ENCODE data around the gene LGI4.

The LGI4 gene

GRCh38 chr19:35128398-35129057 lies 6.3 kb downstream of the LGI4 start:
- TF ChIP-seq CTCF (IDR thresholded peaks at IDR 0.05; ENCODE audit: insufficient read depth, low read length, poor library complexity, severe bottlenecking) (no peak), EZH2phosphoT487 (conservative IDR thresholded peaks at IDR 0.05; ENCODE audit: low read length) (no peak)
- no peaks in the 10 kb centered on the region for H3K27me3 ChIP-seq (ENCODE audit: low read length)
- no peaks in the 10 kb centered on the region for H3K9me3 ChIP-seq (ENCODE audit: insufficient read depth, low read length)
- no peaks in the 10 kb centered on the region for H3F3A ChIP-seq (ENCODE audit: insufficient read depth)
- no peak overlapping the region for H3K4me2 ChIP-seq (ENCODE audit: low read depth, low read length, poor library complexity, severe bottlenecking)
- no peak overlapping the region for H3K27ac ChIP-seq (ENCODE audit: low read depth, low read length)
- H3K9me2 ChIP-seq (replicated peaks; ENCODE audit: insufficient read depth, low read length): no peaks in the 10 kb centered on the region
- no peak overlapping the region for H3K4me3 ChIP-seq (ENCODE audit: insufficient read depth, low read length, poor library complexity, severe bottlenecking)
- H3K36me3 ChIP-seq (ENCODE audit: low read length): no peaks in the 10 kb centered on the region
- no peak overlapping the region for H3K9ac ChIP-seq (ENCODE audit: low read length)
- no peak overlapping the region for H2AFZ ChIP-seq (ENCODE audit: low read depth, low read length, severe bottlenecking)
- no peaks in the 10 kb centered on the region for H3K79me2 ChIP-seq (ENCODE audit: insufficient read depth, low read length)
- H4K20me1 ChIP-seq (ENCODE audit: low read depth, low read length): no peaks in the 10 kb centered on the region

GRCh38 chr19:35127871-35128270 lies 7.0 kb downstream of the LGI4 start:
- H3K9me3 ChIP-seq (ENCODE audit: insufficient read depth, low read length): no peaks in the 10 kb centered on the region
- H3K4me2 ChIP-seq (ENCODE audit: low read depth, low read length, poor library complexity, severe bottlenecking): no peak overlapping the region
- H3K9ac ChIP-seq (ENCODE audit: low read length): no peak overlapping the region
- no peak overlapping the region for H3K4me3 ChIP-seq (ENCODE audit: insufficient read depth, low read length, poor library complexity, severe bottlenecking)
- no peak overlapping the region for H2AFZ ChIP-seq (ENCODE audit: low read depth, low read length, severe bottlenecking)
- H3K36me3 ChIP-seq (ENCODE audit: low read length): no peaks in the 10 kb centered on the region
- no peaks in the 10 kb centered on the region for H3K27me3 ChIP-seq (ENCODE audit: low read length)
- no peaks in the 10 kb centered on the region for H3F3A ChIP-seq (ENCODE audit: insufficient read depth)
- no peaks in the 10 kb centered on the region for H3K9me2 ChIP-seq (replicated peaks; ENCODE audit: insufficient read depth, low read length)
- TF ChIP-seq CTCF (IDR thresholded peaks at IDR 0.05; ENCODE audit: insufficient read depth, low read length, poor library complexity, severe bottlenecking) (no peak), EZH2phosphoT487 (conservative IDR thresholded peaks at IDR 0.05; ENCODE audit: low read length) (no peak)
- no peak overlapping the region for H3K27ac ChIP-seq (ENCODE audit: low read depth, low read length)
- H4K20me1 ChIP-seq (ENCODE audit: low read depth, low read length): no peaks in the 10 kb centered on the region
- no peaks in the 10 kb centered on the region for H3K79me2 ChIP-seq (ENCODE audit: insufficient read depth, low read length)

- no peak overlapping the region for H3K27ac ChIP-seq (ENCODE audit: low read depth, low read length)
- no peak overlapping the region for H3K4me2 ChIP-seq (ENCODE audit: low read depth, low read length, poor library complexity, severe bottlenecking)
- no peaks in the 10 kb centered on the region for H3K27me3 ChIP-seq (ENCODE audit: low read length)
- H3K9me2 ChIP-seq (replicated peaks; ENCODE audit: insufficient read depth, low read length): no peaks in the 10 kb centered on the region
- TF ChIP-seq CTCF (IDR thresholded peaks at IDR 0.05; ENCODE audit: insufficient read depth, low read length, poor library complexity, severe bottlenecking) (no peak), EZH2phosphoT487 (conservative IDR thresholded peaks at IDR 0.05; ENCODE audit: low read length) (no peak)
- no peak overlapping the region for H2AFZ ChIP-seq (ENCODE audit: low read depth, low read length, severe bottlenecking)
- H4K20me1 ChIP-seq (ENCODE audit: low read depth, low read length): no peaks in the 10 kb centered on the region
- H3F3A ChIP-seq (ENCODE audit: insufficient read depth): no peaks in the 10 kb centered on the region
- H3K9ac ChIP-seq (ENCODE audit: low read length): no peak overlapping the region
- no peak overlapping the region for H3K4me3 ChIP-seq (ENCODE audit: insufficient read depth, low read length, poor library complexity, severe bottlenecking)
- no peaks in the 10 kb centered on the region for H3K9me3 ChIP-seq (ENCODE audit: insufficient read depth, low read length)
- no peaks in the 10 kb centered on the region for H3K79me2 ChIP-seq (ENCODE audit: insufficient read depth, low read length)
- no peaks in the 10 kb centered on the region for H3K36me3 ChIP-seq (ENCODE audit: low read length)
These were observed 8.3 kb downstream of the LGI4 start for GRCh38 chr19:35126624-35126959.
